Renal pelvis (tissue), 4 donors: ENCODE results near the gene UPK3A. TPM values are rescaled to one million over a fixed set of nuclear protein-coding genes. Genes with fewer than 3 reads are reported as not detected.

ENCODE experiments used
- DNase-seq: peaks from one replicate; pipeline ENCODE4 v3.0.0-alpha.2; 2013
- polyA plus RNA-seq, 3 donors: library from polyadenylated mRNA; unstranded; fragments of 120-200 nt; gene quantifications; one replicate each; pipeline ENCODE4 v1.2.1, GENCODE V29; 2013; ENCODE audit not compliant: insufficient read length in 3 of 3

The UPK3A gene
- polyA plus RNA-seq, 3 donors, result 2.0 to 5.1 (median 2.4) TPM

DNA sequence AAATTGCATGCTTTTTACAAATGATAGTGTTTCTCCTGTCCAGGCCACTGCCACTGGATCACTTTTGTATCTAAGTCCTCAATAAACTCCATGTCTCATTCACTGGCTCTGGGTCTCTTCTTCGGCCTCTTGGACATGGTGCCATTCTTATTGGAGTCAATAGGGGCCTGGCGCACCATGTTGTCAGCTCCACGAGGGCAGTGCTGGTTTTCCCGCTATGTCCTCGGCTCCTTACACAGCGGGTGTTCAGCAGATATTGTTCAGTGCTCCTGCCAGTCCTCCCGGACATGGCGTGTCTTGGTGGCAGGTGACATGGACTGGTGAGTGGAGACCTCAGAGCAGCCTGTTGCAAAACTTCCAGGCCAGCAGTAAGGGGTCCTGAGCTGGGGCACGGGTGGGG, 21.4 kb downstream of the UPK3A start:
- DNase-seq, result no peak

- DNase-seq, result no peak
These were observed 23.7 kb downstream of the UPK3A start for GRCh38 chr22:45308391-45308956.

DNA sequence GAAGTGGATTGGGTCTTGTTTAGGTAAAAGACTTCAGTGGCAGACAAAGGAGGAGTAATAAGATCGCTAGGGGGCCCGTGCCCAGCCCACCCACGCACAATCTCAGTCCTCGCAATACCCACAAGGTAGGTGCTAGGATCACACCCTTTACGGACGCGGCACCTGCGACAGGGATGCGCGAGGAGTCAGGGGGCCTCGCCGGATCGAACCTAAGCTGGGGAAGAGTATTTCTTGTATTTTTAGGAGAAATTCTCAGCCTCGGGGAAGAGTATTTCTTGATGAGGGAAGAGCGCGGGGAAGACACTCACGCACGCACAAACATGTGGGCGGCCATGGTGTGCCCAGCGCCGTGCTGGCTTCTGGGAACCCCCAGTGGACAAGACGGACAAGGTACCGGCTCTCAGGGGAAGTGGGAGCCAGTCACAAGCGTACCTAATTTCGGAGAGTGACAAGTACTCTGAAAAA, 24.2 kb downstream of the UPK3A start:
- DNase-seq, result no peak

- DNase-seq, result peak; percentile 91
These were observed 24.9 kb downstream of the UPK3A start, which contains the start of gene FAM118A for GRCh38 chr22:45309422-45310227. Gene FAM118A, plus strand, starts transcription at chr22:45309934. Its CDS starts 12,446 bp downstream, at chr22:45322380.

DNA sequence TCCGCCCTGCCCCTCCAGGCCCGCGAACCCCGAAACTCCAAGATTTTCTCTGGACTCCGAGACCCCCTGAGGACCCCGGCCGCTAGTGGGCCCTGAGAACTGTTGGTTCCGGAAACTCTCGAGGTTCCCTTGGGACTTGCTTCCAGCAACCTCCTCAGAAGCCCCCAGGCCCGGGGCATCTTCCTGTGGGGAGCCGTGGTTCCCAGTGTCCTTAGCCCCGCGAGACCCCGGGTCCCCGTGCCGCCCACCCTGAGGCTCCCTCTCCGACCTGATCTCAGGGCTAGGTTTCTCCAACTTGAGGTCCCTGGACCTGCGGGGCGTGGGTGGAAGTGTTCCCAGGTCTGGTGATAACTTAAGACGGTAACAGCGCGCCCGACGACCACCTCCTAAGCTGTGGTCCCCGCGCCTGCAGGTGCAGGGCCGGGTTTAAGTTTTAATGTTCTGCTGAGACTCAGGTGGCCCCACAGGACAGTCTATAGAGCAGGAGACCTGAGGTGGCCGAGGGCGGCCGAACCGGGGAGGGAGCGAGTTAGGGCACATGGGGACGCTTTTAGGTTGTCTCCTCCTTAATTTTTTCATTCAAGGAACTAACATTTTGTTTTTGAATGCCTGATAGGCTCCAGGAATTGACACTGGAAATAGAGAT, 25.7 kb downstream of the UPK3A start:
- DNase-seq, result no peak

- no peak for DNase-seq
These were observed 26.3 kb downstream of the UPK3A start for GRCh38 chr22:45310977-45311531.

GRCh38 chr22:45312415-45312814, 27.7 kb downstream of the UPK3A start:
- no peak for DNase-seq

- DNase-seq, result no peak
These were observed 28.1 kb downstream of the UPK3A start for GRCh38 chr22:45312856-45313255.

GRCh38 chr22:45314054-45314721, 29.4 kb downstream of the UPK3A start:
- DNase-seq, result no peak

DNA sequence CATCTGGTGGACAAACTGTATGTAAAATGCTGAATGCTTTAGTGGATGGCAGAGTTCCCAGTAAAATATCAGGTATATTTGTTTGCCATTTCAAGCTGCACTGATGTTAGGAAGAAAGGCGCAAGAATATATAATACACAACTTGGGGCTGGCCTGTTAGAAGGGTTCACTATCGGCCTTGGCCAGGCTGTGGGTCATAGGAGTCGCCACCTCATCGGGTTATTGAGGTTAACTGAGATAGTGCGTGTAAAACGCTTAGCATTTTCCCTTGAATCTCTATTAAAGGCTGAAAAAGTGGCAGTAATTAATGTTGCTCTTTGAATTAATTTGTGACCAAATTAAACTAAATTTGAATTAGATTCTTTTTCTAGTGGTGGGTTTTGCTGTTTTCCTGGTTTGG, 30.0 kb downstream of the UPK3A start:
- no peak for DNase-seq

DNA sequence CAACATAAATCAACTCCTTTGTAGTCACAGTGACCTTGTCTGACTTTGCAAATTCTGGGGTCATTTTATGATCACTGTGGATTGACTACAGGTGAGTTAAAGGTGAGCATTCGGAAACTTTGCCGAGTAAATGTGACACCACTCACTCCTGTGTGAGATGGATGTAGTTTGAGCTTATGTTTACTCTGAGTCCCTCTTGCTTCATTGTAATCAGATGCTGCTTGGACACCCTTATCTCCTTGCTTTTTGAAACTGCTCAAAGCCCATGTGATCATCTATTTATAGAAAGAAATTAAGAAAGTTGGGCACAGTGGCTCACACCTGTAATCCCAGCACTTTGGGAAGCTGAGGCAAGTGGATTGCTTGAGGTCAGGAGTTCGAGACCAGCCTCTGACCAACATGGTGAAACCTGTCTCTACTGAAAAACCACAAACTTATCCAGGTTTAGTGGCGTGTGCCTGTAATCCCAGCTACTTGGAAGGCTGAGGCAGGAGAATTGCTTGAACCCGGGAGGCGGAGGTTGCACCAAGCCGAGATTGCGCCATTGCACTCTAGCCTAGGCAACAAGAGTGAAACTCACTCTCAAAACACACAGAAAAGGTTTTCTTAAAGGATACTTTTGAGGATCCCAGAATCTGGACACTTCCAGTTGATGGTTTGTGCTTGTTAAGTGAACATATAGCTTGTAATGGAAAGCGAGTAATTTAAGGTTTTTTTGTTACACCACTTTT, 32.2 kb downstream of the UPK3A start:
- DNase-seq, result no peak

DNA sequence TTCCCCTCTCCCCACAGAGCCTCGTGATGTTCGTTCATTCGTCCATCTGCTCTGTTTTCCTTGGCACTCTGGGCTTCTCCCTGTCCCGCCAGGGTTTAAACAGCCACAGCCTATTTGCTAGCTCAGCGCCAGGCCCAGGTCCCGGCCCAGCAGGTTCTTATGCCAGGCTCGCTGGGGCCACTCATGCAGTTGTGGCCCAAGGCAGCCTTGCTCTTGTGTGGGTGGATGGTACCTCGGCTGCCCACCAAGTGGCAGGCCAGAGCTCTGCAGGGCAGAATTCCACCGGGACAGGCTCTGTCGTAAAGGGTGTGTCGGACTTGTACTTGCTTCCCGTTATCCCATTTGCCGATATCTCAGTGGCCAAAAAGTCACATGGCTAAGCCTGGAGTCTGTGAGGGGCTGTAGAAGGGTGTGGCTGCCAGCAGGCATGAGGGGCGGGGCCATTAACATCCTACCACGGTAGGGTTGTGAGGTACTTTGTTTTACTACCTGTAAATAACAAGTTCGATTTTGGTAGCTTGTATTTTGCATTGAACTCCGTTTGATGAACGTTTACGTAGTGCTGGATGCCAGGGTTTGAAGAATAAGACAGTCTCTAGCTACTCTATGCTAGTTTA, 32.9 kb downstream of the UPK3A start:
- no peak for DNase-seq

GRCh38 chr22:45318168-45318557, 33.4 kb downstream of the UPK3A start:
- DNase-seq, result peak; percentile 81

DNA sequence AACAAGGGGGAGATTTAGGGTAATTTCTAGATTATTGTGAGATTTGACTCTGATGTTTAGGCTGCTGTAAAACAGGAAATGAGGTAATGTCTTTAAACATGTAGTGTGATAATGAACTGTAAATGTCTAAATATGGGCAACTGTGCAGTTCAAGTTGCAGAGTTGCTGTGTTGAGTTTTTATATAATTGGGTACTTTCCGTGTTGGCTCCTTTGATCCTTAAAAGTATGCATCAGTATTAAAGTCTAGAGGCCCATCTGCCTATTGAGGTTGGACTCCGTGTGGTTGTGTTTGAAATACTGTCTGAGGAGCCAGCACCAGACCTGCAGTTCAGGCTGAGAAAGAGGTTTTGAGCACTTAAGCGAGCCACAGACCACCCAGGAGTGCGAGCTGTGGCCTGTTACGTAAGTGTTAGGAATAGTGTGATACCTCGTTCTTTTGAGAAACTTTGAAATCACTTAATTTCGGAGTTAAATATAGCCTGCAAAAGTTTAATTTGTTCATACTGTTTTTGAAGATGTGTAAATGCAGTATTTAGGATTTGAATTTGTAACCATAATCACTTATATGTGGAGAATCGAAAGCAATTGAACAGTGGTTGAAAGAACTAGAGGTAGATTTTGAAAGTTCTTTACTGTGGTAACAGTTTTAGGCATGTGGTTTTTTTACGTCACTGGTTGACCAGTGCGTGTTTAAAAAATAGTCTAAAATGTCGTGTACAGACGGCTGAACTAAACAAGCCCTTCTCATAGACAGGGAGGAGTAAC, 34.0 kb downstream of the UPK3A start:
- no peak for DNase-seq

DNA sequence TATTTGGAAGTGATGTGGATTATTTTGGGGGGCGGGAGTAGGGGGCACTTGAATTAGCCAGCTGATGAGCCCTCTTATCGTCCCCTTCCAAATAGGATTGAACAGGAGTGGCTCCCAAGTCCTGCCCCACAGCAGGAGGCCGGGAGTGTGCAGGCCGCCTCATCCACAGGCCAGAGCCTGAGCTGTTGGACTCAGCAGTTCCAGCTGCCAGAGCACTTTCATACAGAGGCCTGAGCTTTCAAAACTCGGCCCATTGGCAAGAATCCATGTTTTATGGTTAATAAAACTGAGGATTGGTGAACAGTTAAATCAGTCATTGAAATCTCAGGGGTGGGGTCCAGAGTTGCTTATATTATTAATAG, 34.6 kb downstream of the UPK3A start:
- no peak for DNase-seq

DNA sequence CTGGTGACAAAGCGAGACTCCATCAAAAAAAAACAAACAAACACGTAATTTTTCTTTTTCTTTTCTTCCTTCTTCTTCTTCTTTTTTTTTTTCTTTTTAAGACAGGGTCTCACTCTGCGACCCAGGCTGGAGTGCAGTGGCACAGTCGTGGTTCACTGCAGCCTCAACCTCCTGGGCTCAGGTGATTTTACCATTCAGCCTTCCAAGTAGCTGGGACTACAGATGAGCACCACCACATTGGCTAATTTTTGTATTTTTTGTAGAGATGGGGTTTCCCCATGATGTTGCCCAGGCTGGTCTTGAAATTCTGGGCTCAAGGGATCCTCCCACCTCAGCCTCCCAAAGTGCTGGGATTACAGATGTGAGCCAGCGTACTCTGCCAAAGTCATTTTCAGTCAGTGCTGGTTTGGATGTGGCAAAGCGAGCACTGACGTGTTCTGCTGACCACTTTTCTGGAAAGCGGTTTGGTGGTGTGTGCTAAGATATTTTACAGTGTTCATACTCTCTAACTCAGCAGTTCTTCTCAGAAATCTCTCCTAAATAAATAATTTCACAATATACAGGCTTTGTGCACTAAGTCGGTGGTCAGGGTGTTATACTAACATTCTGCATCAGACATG, 35.7 kb downstream of the UPK3A start:
- DNase-seq, result no peak

- no peak for DNase-seq
These were observed 37.1 kb downstream of the UPK3A start for GRCh38 chr22:45321827-45322226.

GRCh38 chr22:45322873-45323525, 38.2 kb downstream of the UPK3A start:
- DNase-seq, result no peak

DNA sequence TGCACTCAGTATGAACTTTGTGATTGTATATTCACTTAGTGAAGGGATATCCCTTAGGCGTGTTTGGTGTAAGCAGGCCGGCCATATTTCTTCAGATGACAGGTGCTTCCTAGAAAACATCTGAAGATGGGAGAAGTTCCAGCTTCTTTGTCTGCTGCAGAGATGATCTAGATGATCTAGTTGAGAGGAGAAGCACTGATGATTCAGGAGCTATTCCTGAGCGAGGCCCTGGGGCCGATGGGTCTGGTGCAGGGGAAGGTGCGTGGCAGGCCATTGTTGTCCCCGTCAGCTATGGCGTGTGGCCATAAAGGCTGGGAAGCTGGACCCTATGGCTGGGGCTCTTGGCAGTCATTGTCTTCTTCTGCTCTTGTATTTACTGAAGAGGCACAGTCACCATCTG, 38.9 kb downstream of the UPK3A start:
- DNase-seq, result no peak
